KG1 (cell line): ENCODE measurements around the gene TRPT1.

Experiments
- DNase-seq: peaks from one replicate; lab custom pipeline; 2025; lab: John Stamatoyannopoulos, UW

TRPT1 gene

DNA sequence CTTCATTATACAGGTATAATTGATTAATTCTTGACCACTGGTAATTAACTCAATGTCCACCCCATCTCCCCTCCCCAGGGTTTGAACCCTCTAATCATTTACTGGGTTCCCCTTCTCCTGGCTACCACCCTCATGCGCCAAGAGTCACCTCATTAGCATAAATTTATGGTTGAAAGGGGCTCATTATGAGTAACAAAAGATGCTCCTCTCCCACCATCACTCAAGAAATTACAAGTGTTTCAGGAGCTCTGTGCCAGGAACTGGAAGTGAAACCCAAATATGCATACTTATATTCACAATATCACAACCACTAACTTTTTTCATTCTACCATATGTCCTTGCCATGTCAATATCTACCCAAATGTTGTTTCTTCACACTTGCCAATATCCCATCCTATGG is 47.8 kb downstream of the TRPT1 start:
- DNase-seq = no peak

GRCh38 chr11:64176751-64177150 is 49.2 kb downstream of the TRPT1 start:
- DNase-seq = no peak
